Activated naive CD4-positive, alpha-beta T cell treated with Interleukin-2 at 50 U/mL for 16 hours (primary cell): Measurements from ENCODE around the gene ADAM15.
A peak's percentile ranks its signal among the peaks of the same experiment; 100 is the strongest.

ENCODE experiments used
- DNase-seq: peaks from one replicate; pipeline ENCODE4 v3.0.0-alpha.2; 2020

The ADAM15 gene

GRCh38 chr1:155076371-155076770 is 25.3 kb downstream of the ADAM15 start:
- no peak for DNase-seq

- no peak for DNase-seq
Observed at GRCh38 chr1:155077346-155077745, 26.2 kb downstream of the ADAM15 start.

- DNase-seq = no peak
Observed at GRCh38 chr1:155077758-155078445, 26.8 kb downstream of the ADAM15 start.

DNA sequence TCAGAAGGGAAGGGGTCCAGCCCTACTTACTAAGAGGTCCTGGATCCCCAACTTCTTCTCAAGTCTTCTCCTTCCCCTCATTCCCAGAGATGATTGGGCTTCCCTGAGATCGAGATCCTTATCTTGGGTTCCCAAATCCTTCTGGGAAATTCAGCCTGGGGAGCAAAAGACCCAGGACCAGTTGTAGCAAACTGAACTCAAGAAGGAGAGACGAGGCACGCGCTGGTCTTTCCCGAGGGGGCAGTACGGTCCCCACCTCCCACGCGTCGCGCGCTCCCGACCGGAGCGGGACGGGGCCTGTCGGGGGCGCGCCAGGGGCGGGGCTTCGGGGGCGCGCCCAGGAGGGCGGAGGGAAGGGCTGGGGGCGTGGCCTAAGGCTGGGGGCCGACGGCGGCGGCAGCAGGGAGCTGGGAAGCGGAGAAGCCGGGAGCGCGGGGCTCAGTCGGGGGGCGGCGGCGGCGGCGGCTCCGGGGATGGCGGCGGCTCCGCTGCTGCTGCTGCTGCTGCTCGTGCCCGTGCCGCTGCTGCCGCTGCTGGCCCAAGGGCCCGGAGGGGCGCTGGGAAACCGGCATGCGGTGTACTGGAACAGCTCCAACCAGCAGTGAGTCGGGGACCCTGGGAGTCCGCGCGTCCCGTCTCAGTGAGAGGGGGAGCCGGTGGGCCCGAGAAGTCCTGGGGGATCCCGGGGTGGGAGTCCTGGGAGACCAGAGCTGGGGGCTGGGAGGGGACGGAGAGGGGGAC is 27.5 kb downstream of the ADAM15 start, which contains the start of gene EFNA3:
EFNA3 (plus strand) TSS at position 369 of the 741 bp plus-strand sequence; CDS start at position 474, 105 bp downstream.
- peak; percentile 68 for DNase-seq

DNA sequence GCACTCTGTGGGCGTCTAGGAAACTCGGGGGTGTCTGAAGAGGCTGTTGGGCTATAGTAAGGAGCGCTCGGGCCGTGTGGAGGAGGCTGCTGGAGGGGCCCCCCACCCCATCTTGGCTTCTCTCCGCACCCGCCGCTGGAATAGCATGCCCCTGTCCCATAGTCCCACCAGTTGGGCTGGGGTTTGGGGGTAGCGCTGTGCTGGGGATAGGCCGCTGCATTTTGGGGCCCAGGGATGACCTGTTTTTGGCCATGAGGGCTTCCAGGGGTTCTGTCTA is 28.0 kb downstream of the ADAM15 start:
- no peak for DNase-seq

DNA sequence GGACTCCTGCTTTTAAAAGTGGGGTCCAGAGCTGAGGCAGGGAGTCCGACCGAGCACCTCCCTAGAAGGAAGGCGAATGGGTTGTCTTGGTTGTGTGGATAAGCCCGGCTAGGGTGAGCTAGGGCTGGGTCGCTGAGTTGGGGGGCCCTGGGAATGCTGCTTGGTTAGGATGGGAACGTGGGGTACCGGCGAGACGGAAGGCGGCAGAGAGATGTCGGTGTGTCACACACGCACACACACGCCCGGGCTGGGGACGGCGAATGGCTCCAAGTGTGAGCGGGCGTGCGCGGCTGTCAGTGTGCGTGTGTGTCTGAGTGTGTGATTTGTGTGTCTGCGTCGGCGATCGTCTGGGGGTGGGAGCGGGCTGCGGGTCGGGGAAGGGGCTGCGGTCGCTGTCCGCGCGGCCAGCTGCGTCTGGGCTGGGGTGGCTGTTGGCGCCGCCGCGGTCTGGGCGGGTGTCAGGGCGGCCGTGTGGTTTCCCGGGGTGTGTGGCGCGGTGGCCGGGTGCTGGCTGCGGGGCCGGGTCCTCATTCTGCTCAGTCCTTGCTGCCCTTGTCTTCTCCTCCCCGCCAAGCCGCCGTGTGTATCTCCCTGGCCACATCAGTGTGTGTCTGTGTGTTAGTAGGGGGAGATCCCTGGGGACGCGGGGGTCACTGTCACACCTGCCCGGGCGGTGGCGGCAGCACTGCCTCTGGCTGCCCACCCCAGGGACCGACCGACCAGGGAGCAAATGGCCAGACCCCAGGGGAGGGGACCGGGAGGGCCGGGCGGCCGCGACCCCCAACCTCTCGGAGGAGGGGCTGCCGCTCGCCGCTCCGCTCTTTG is 28.6 kb downstream of the ADAM15 start:
- DNase-seq = no peak

DNA sequence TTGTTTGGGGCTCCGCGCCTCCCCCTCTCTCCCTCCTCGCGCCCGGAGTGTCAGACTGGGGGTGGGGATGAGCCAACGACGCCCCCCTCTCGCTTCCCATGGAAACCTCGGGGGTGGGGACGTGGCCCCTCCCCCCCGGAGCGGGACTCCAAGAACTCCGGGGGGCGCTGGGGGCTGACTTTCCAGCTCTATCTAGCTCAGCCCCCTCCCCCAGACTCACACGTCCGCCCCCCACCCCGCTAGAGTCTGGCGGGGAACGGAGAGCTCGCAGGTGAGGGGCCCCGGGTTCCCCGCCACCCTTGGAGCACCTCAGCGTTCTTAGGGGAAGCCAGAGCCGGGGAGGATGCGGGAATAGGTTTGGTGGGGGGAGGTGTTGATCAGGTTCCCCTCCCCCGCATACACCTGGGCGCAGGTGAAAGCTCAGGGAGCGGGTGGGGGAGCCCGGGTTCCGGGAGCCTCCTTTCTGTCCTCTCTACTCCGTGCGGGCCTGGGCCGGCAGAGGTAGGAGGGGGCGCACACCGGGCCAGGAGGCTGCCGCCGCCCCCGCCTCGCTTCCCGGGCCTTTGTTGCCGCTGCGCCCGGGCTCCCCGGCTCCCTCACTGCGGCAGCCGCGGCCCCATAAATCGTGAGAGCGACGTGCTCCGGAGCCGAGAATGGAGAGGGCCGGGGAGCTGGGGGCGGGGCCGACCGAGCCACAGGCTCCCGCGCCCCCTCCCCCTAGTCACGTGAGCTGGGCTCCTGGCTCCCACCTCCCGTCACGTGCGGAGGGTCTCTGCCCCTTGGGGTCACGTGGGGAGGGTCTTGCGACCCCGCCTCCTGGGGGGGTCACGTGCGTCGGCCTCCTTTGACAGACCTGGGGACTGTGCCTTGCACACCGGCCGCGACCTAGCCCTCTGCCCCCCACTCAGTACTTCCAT is 29.5 kb downstream of the ADAM15 start:
- DNase-seq = peak; percentile 42

- DNase-seq = peak; percentile 42
Observed at GRCh38 chr1:155081472-155082300, 30.6 kb downstream of the ADAM15 start.

GRCh38 chr1:155082301-155083051 is 31.4 kb downstream of the ADAM15 start:
- DNase-seq = peak; percentile 46

GRCh38 chr1:155083052-155083541 is 32.0 kb downstream of the ADAM15 start:
- no peak for DNase-seq

DNA sequence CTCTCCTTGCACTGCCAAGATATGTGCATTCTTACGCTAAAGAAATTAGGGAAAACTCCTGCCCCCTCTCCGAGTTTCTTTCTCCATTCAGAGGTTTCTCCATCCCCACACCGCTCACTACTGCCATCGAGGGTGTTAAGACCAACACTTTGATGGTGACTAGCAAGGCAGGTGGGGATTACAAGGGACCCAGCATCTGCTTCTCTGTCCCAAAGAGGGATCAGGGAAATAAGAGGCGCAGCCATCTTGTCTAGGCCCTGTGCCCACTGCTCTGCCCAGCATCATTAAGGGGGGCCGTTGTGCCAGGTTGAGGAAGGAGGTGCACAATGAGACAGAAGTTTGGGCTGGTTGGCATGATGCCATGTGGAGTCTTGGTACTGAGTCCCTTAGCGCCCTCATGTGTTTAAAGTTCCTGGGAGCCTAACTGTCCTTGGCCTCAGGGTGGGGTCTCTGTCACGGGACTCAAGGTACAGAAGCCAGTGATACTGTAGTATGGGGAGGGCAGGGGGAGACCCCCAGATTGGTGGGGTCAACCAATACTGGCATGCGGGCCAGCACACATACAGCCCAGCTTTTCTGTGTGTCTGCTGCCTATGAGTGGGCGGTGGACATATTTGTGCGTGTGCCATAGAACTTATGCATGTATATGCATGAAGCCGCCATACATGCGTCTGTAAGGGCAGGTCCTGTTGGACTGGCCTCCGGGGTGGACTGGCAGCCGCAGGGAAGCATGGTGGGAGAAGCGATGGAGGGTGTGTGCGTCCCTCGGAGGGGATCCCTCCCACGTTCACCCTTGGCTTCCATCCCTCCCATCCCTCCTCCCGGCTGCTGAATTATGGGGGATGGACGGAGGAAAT is 33.0 kb downstream of the ADAM15 start:
- DNase-seq = no peak

DNA sequence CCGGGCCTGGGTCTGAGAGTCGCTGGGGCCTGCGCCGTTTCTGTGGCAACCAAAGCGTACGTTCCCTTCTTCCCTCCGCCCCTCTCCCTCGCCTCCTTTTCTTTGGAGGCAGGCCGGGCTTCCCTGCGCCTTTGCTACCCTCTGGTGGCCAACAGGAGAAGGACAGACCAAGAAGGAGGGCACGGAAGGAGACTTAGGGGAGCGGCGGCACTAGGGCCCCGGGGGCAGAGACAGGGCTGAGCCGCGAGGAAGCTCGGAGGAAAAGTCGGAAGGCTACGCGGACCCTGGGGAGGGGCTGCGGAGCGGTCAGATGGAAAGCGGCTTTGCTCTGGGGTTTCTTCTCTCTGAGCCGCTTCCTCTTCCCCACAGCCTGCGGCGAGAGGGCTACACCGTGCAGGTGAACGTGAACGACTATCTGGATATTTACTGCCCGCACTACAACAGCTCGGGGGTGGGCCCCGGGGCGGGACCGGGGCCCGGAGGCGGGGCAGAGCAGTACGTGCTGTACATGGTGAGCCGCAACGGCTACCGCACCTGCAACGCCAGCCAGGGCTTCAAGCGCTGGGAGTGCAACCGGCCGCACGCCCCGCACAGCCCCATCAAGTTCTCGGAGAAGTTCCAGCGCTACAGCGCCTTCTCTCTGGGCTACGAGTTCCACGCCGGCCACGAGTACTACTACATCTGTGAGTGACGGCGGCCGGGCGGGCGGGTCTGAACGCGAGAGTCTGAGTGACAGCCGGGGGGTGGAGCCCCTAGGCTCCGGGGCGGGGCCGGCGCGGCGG is 33.8 kb downstream of the ADAM15 start:
- peak; percentile 91 for DNase-seq

DNA sequence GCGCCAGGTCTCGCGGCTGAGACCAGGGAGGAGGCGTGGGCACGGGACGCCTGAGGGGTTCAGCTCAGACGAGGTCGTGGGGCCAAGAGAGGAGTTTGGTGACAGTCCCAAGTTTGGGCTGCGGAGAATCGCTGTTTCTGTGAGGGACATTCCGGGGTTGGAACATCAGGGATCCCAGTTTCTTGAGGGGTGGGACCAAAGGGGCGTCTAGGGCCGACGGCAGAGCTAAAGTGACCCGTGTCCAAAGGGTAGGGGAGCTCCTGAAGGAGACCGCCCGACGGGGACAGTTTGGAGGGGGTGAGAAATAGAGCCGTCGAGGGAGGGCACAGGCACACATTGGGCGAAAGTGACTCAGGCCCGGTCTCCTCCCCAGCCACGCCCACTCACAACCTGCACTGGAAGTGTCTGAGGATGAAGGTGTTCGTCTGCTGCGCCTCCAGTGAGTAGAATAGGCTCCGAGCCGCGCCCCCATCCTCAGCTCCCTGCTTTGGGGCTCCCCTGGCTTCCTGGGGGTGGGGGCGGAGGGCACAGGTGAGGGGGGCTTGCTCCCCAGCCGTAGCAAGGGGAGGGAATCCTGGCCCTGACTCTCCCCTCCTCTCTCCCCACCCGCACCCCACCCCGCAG is 34.5 kb downstream of the ADAM15 start:
- DNase-seq = peak; percentile 81

GRCh38 chr1:155086128-155086741 is 35.1 kb downstream of the ADAM15 start:
- peak; percentile 83 for DNase-seq

- no peak for DNase-seq
Observed at GRCh38 chr1:155086856-155087535, 35.9 kb downstream of the ADAM15 start.

- DNase-seq = peak; percentile 85
Observed at GRCh38 chr1:155091071-155092051, 40.2 kb downstream of the ADAM15 start.
